Spleen (tissue), 11 donors: ENCODE data around the gene PTBP3. TPM values are rescaled to one million over a fixed set of nuclear protein-coding genes. Genes with fewer than 3 reads are reported as not detected.

Source experiments
- DNase-seq: peaks from one replicate; pipeline ENCODE4 v3.0.0-alpha.2; 2020
- H3K27ac ChIP-seq, 8 donors: fragments of 200-600 bp; sonication (generic) in 7 of 8; 1 replicate in 4 of 8; 2 replicates in 4 of 8; pipeline versions ENCODE4 v1.5.0 to v1.8.0; 2016 to 2021; ENCODE audit warnings: inconsistent platforms in 4 of 8, mild to moderate bottlenecking in 4 of 8, moderate library complexity in 1 of 8
- H3K27me3 ChIP-seq, 7 donors: fragments of 200-600 bp; sonication (generic) in 6 of 7; replicated peaks in 1 of 7; 1 replicate in 4 of 7; 2 replicates in 3 of 7; pipeline versions ENCODE4 v1.5.0 to v1.8.0; 2016 to 2021; ENCODE audit warnings: inconsistent platforms in 3 of 7, mild to moderate bottlenecking in 1 of 7
- H3K36me3 ChIP-seq, 6 donors: fragments of 200-600 bp; sonication (generic) in 5 of 6; 1 replicate in 4 of 6; 2 replicates in 2 of 6; pipeline versions ENCODE4 v1.5.0 to v1.8.0; 2016 to 2021; ENCODE audit warnings: inconsistent platforms in 2 of 6
- H3K4me1 ChIP-seq, 6 donors: fragments of 200-600 bp; sonication (generic) in 5 of 6; 1 replicate in 3 of 6; 2 replicates in 3 of 6; pipeline versions ENCODE4 v1.5.0 to v1.8.0; 2016 to 2021; ENCODE audit warnings: inconsistent platforms in 3 of 6
- H3K4me3 ChIP-seq, 8 donors: fragments of 200-600 bp; sonication (generic) in 7 of 8; 1 replicate in 4 of 8; 2 replicates in 4 of 8; pipeline versions ENCODE4 v1.5.0 to v1.8.0; 2016 to 2021; ENCODE audit warnings: inconsistent platforms in 4 of 8, mild to moderate bottlenecking in 4 of 8, moderate library complexity in 2 of 8
- H3K9me3 ChIP-seq, 8 donors: fragments of 200-600 bp; sonication (generic) in 7 of 8; 1 replicate in 4 of 8; 2 replicates in 4 of 8; pipeline versions ENCODE4 v1.5.0 to v1.8.0; 2016 to 2021; ENCODE audit warnings: inconsistent platforms in 4 of 8
- CTCF ChIP-seq, 11 experiments: fragments of 200-600 bp in 7 of 11; fragments of 450-650 bp in 4 of 11; sonication (generic) in 4 of 11; IDR thresholded peaks in 8 of 11; conservative IDR thresholded peaks in 3 of 11; 1 replicate in 7 of 11; 2 replicates in 4 of 11; pipeline versions ENCODE4 v1.4.0 to v1.8.0; 2016 to 2021; ENCODE audit warnings: antibody characterized with exemption in 11 of 11, inconsistent platforms in 4 of 11, mild to moderate bottlenecking in 1 of 11
- POLR2A ChIP-seq, 3 donors: fragments of 450-650 bp; IDR thresholded peaks; one replicate each; pipeline ENCODE4 v1.5.1; 2017; ENCODE audit warnings: antibody characterized with exemption in 3 of 3, mild to moderate bottlenecking in 1 of 3
- POLR2AphosphoS5 ChIP-seq, 3 donors: sonication (generic); formaldehyde crosslinking; IDR thresholded peaks; one replicate each; pipeline ENCODE4 v1.5.1; 2017; ENCODE audit warnings: antibody characterized with exemption in 3 of 3
- WGBS, 5 donors: extraction: QIAGEN DNeasy Blood & Tissue Kit in 3 of 5; methylation state at CpG; one replicate each; pipeline versions ENCODE4 v1.1.5 to v1.1.7; 2013 to 2018; 5-methylcytosine and 5-hydroxymethylcytosine counted together
- intact Hi-C: fragments of 100-400 bp; cut with DNase I; formaldehyde crosslinking; loops from one replicate; pipeline ENCODE4 v1.15.0; 2023; ENCODE audit warnings: low total_unique reads
- polyA plus RNA-seq, 3 donors: library from polyadenylated mRNA; stranded (reverse); fragments of 200-250 nt; gene quantifications; one replicate each; pipeline ENCODE4 v1.2.1, GENCODE V29; 2013
- total RNA-seq, 7 donors: library from RNA; depleted of rRNA in 3 of 7; stranded (reverse); fragments of >200 nt in 3 of 7; fragmentation: NEBNext Ultra II Directional in 4 of 7; extraction: Animal tissue kit (Norgen Biotek cat#: 25700) in 4 of 7; gene quantifications; one replicate each; pipeline versions ENCODE4 v1.1.0 to v1.2.1, GENCODE V29; 2016 to 2021
- donor health status: healthy with polysubstance abuse.
- donor health status: DM: no; HTN: no; CAD: no; lungs with moderate emphysema.
- donor health status: DM: no; HTN: no; CAD: no.
- donor health status: Bipolar disorder and iron deficiency.
- donor health status: healthy.
- donor health status: DM: no; HTN: no; CAD: no.
- donor health status: DM: yes; HTN: yes; CAD: no.

Gene PTBP3
- total and polyA plus RNA-seq, 10 donors, result 10.6 to 107 (median 85.6) TPM

- Histone ChIP-seq H3K27me3 (no peaks in the 10 kb centered on the region), H3K36me3 (peaks cover 0 to 15% (median 0%) of the 10 kb centered on the region in 6 donors), H3K9me3 (peaks cover 0 to 19% (median 15%) of the 10 kb centered on the region in 8 donors), H3K27ac (no peak overlapping the region), H3K4me1 (peaks cover 3 to 96% (median 38%) of the 10 kb centered on the region in 6 donors), H3K4me3 (no peak overlapping the region)
- DNase-seq, result no peak
- WGBS, 5 donors, result 93 to 98% (median 97%) methylated on average over 3 of the region's 3 CpGs
- intact Hi-C loops, result no loop called here
- no peak for TF ChIP-seq CTCF (IDR thresholded peaks at IDR 0.05 in 8 of 11, conservative IDR thresholded peaks at IDR 0.05 in 3 of 11)
These were observed 10.0 kb downstream of the PTBP3 start for GRCh38 chr9:112323378-112323854.

GRCh38 chr9:112322701-112323377 lies 10.6 kb downstream of the PTBP3 start:
- Histone ChIP-seq H3K27me3 (no peaks in the 10 kb centered on the region), H3K9me3 (peaks cover 0 to 19% (median 15%) of the 10 kb centered on the region in 8 donors), H3K36me3 (peaks cover 0 to 15% (median 0%) of the 10 kb centered on the region in 6 donors), H3K4me1 (peaks cover 0 to 96% (median 38%) of the 10 kb centered on the region in 6 donors), H3K4me3 (no peak overlapping the region), H3K27ac (no peak overlapping the region)
- 92 to 96% (median 92%) methylated on average over 5 of the region's 5 CpGs for WGBS, 5 donors
- DNase-seq, result no peak
- intact Hi-C loops, result no loop called here
- no peak for TF ChIP-seq POLR2A (IDR thresholded peaks at IDR 0.05)
- no peak for TF ChIP-seq POLR2AphosphoS5 (IDR thresholded peaks at IDR 0.05)
- no peak for TF ChIP-seq CTCF (IDR thresholded peaks at IDR 0.05 in 8 of 11, conservative IDR thresholded peaks at IDR 0.05 in 3 of 11)

- DNase-seq, result peak; percentile 27
- WGBS, 5 donors, result 88 to 96% (median 92%) methylated on average over 11 of the region's 11 CpGs
- Histone ChIP-seq H3K27me3 (no peaks in the 10 kb centered on the region), H3K4me3 (no peak overlapping the region), H3K9me3 (no peaks in the 10 kb centered on the region), H3K36me3 (peaks cover 0 to 5% (median 0%) of the 10 kb centered on the region in 6 donors), H3K27ac (no peak overlapping the region), H3K4me1 (peaks cover 5 to 94% (median 57%) of the 10 kb centered on the region in 6 donors)
- no peak for TF ChIP-seq POLR2A (IDR thresholded peaks at IDR 0.05)
- no peak for TF ChIP-seq POLR2AphosphoS5 (IDR thresholded peaks at IDR 0.05)
- no peak for TF ChIP-seq CTCF (IDR thresholded peaks at IDR 0.05 in 8 of 11, conservative IDR thresholded peaks at IDR 0.05 in 3 of 11)
- intact Hi-C loops, result no loop called here
These were observed 17.0 kb downstream of the PTBP3 start for GRCh38 chr9:112316258-112316943.
